HG02588 (cell line): ENCODE data around the gene SNED1.

ENCODE experiments used
- ATAC-seq: cut with Tn5 transposase; IDR thresholded peaks from one replicate; pipeline ENCODE4 v1.9.1; 2021; ENCODE audit warnings: mild to moderate bottlenecking, moderate library complexity; ENCODE audit not compliant: unreplicated experiment

Gene SNED1

DNA sequence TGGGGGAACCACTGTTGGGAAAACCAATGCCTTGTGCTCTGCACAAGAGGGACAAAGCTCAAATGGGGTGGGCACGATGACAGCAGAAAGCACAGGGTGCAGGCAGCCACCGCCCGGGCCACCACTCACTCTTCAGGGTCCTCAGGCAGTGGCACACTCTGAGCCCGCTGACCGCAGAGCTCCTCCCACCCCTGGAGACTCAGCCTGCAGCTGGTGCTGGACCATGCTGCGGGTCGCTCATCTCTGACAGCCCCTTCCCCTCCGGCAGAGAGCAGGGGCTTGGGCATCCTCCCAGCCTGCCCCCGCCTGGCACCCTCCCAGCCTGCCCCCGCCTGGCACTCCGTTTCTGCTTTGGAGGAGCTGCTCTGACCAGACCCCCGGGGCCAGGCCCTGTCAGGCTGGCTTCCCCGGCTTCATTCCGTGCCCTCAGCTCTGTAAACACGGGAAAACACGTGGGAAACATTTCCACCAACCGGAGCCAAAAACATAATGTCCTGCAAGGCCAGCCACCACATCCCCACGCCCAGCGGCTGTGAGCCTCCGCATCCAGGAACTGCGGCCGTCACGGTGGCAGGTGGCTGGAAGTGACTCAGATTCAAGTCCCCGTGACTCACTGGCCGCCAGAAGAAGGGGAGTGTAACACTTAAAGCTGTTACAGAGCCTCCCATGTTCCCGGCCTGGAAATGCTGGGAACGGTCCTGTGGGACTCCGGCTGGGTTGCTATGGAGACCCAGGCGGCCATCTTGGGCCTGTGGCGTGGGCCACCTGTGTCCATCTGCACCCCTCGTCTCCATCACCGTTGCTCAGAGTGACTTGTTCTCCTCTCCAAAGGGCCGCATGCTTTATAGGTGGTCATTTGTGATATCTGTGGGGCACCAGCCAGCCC lies 6.8 kb upstream of the SNED1 start:
- no peak for ATAC-seq

DNA sequence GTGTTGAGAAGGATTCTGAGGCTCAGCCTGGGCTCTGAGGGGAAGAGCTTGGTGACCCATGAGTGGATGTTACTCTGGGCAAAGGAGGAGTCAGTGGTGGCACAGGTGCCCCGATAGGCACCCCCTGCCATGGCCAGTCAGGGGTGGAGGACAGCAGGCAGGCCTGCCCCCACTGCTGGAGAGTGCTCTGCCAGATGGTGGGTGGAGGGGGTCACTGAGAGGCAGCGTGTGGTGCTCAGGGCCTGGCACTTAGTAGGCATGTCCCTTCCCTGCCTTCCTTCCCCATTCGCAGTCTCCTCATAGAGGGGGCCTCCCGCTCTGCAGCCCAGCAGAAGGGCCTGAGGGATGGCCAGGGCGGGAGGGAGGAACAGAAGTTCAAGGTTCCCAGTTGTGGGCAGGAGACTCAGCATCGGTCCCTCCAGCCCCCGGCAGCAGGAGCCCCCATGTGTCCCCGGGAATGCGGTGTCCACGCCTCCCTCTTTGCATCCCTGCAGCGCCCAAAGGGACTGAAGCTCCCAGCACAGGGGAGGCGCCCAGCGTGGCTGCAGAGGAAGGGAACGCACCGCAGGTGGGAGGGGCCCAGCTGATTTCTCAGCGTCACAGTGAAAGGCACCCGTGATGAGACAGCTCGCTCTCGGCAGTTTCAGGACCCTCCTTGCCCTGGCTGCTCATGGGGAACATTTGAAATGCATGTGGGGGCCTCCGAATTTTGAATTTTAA lies 5.7 kb upstream of the SNED1 start:
- no peak for ATAC-seq

DNA sequence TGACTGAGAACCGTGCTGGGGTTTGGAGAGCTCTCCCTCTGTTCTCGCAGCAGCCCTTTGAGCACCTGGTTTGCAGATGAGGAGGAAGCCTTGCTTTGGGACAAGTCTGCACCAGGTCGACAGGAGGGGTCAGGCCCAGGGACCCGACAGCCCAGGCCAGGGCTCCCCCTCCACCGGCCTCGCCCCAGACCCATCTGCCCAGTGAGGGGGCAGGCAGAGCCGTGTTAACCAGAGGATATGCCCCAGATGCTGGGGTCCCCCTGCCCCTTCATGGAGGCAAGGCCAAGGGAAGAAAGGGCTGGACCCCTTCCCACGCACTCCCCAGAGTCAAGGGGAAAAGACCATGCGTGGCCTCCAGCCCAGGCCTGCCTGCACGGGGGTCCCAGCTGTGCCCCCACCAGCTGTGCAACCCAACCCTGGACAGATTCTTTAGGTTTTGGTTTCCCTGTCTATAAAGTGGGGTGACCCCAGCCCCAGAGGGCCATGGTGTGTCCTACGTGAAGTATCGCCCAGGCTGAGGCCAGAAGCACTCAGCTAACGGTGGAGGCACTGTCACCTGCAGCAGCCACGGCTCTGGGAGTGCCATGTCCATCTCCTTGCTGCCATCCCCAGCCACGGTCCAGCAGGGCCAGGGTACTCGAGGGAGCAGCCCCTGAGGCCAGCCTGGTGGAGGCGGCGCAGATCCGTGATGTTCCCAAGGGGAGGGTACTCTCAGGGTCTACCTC lies 4.8 kb upstream of the SNED1 start:
- no peak for ATAC-seq

DNA sequence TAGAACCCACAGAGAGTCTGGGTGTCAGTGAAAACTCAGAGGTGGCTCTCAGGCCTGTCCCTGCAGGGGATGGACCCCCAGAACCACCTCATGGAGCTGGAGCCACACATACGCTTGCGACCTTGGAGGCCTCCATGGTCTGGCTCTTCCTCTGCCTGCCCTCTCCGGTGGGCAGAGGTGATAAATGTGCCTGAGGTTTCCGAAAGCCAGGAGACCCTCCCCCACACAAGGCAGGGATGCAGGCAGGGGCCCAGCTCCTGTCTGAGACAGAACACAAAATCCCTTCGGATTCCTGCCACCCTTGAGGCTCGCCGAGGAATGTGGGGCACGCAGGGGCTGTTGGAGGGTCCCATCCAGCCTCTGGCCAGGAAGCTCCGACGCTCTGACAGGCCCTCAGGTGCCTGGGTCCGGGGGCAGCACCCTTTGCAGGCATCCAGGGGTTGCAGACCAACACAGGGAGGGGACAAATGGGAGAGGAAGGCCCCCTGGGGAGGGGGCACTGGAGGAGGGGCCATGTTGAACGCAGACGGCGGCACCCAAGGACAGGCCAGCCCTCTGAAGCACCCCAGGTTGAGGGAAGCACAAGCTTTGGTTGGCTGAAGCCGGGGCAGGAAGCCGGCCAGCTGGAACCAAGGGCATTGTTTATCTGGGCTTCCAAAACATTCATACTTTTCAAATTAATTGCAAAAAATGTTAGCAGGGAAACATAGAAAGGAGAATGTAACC lies 4.1 kb upstream of the SNED1 start:
- no peak for ATAC-seq

DNA sequence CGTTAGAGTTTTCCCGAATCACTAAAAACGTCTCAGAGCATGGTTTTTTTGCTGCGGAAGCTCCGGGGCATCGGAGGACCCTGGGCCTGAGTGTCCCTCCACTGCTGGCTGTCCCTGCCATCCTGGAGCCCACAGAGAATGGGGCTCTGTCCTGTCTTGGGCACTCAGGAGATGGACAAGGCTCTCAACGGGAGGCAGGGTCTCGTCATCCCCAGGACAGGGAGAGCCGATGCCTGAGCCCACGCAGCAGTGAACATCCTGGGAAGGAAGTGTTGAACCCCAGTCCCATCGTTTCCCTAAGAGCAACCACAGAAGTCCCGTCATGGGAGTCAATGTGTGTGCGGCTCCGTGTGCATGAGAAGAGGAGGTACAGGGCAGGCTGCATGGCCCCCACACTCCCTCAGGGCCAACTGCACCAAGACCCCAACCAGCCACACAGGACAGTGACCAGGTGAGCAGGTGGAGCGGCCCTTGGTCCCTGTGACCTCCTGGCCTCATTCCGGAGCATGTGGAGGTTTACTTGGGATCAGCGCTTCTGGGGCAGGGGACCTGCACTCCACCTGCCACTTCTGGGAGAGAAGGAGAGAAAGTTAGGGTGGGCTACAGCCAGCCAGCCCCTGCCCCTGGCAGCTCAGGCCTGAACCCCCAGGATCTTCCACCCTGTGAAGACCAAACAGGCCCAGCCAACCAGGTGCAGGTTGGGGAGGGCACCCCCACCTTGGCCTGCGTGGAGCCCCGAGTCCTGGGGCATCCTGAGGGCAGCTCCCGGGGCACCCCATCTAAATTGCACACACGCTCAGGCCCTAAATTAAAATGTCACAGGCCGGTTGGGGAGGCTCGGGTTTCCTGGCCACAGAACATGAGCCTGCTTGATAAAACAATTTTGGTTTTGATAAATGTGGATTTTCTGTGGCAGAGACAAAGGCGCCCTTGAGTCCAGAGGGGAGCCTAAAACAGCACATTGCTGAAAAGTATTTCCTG lies 3.1 kb upstream of the SNED1 start:
- no peak for ATAC-seq

DNA sequence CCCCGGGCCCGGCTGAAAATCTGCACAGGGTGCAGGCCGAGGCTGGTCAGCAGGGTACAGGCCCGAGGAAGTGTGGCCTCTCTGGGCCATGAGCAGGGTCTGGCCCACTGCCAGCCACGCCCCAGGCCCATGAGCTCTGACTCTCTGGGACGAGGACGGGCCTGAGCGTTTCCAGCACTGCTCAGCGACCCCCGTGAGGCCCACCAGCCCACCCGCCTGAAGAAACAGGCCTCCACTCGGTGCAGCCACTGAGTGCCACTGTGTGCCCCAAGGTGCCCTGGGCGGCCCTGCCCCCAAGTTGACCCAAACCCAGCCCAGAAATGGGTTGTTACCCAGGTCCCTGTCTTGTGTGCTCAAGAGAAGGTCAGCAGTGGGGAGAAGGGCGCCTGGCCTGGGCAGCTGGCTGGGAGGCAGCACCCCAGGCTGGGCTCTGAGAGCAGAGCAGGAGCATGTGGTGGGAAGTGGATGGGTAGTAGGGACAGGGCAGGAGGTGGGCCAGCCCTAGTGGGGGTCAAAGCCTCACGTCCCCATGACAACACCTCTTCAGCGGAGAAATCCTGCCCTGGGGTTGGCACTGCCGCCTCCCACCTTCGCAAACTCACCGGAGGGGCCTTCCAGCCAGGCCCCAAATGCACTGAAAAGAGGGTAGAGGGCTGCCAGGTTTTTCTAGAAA lies 2.1 kb upstream of the SNED1 start:
- no peak for ATAC-seq

DNA sequence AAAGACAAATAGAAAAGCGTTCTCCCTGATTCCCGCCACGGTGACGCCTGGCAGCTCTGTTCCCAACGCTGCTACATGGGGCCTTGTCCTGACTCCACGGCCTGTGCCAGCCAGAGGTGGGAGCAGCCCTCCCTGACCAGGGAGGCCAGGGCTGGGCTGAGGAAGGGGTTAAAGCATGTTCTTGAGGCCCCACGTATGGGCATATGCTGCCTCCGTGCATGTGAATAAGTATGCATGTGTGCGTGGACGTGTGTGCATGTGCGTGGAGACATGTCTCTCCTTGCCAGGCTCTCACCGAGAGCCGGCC lies 1.6 kb upstream of the SNED1 start:
- no peak for ATAC-seq

DNA sequence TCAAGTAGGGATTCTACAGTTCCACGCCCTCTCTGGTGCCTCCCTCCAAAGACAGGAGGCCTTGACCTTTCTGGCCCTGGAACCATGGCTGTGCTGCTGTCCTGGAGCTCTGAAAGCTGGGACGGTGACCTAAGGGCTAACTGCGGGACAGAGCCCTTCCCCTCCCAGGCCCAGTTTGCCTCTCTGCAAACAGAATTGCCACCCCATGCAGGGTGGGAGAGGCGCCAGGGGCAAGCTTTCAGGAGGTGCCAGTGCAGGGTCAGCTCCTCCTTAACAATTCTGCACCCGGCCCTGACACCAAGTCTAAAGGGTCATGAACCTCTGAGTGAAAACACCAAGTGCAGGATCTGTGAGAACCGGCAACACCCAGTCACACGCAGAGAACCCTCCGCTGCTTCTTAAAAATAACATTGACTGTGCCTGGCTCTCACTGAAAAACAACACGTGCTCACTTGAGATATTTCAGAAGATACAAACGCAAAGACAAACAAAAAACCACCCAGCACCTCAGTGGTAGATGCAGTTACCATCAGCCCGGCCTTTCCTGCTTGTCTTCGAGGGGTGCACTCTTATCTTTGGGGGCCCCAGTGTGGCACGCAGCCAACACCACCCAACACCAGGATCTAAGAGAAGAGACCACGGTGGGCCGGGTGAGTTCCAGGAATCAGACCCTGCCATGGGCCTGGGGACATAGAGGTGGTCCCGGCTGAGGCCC lies 1.1 kb upstream of the SNED1 start:
- no peak for ATAC-seq

DNA sequence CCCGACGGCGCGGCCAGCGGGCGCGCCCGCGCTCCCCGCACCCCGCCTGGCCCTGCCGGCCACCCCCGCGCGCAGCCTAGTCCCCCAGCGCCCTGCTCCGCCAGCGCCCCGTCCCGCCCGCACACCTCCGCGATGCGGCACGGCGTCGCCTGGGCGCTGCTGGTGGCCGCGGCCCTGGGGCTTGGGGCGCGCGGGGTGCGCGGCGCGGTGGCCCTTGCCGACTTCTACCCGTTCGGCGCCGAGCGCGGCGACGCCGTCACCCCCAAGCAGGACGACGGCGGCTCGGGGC lies 232 bp downstream of the SNED1 start:
- ATAC-seq: no peak

DNA sequence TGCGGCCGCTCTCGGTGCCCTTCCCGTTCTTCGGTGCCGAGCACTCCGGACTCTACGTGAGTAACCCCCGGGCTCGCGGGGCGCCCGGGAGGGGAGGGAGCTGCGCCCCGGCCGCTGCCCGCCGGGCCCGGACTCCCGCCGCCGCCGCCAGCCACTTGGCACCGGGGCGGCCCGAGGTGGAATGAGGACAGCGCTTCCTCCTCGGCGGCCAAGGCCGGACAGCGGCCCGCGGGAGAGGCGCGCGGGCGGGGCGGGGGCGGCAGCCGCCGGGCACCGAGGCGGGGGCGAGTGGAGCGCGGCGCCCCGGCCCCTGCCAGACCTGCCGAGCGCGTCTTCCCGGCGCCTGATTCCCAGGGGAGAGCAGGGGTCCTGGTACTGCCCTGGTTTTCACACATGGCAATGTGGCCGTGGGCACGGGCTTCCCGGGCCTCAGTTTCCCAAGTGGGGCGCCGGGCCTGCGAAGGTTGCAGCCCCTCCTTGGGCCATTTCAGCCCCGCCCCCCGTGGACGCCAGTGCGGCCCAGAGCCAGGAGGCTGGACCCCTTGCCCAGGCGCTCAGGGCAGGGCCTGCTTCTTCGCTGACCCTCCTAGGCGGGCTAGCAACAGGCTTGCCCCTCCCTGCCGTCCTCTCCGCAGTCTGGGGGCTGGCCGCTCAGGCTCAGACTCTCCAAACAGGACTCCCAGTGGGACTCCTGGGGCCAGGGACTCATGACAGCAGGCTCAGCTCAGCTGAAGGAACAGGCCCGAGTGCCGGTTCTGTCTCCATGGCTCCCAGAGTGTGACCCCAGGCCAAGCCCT lies 775 bp downstream of the SNED1 start:
- ATAC-seq: no peak

DNA sequence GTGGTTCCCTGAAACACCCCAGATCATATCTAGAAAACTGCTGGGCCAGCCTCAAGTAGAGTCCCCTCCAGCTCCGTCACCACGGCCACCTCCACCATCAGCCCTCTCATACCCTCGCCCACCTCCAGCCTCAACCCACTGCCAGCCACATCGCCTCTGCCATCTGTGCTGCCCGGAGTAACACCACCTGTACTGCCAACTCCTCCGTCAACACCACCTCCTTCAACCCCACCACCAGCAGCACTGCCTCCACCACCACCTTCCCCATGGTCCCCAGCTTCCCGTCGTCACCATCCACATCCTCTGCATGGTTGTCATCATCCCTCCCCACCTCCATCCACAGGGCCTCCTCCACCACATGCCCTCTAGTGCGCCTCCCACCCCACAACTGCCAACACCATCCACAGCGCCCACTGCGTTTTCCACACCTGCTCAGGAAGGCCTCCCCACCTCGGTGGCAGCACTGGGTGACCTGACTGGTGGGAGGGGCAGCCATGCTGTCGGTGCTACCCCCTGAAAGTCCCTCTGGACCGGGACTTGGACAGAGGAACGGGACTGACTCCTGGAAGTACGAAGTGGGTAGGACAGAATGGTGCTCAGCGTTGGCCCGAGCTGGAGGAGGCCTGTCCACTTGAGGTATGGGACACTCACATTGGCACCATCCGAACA lies 1.6 kb downstream of the SNED1 start:
- ATAC-seq: no peak

DNA sequence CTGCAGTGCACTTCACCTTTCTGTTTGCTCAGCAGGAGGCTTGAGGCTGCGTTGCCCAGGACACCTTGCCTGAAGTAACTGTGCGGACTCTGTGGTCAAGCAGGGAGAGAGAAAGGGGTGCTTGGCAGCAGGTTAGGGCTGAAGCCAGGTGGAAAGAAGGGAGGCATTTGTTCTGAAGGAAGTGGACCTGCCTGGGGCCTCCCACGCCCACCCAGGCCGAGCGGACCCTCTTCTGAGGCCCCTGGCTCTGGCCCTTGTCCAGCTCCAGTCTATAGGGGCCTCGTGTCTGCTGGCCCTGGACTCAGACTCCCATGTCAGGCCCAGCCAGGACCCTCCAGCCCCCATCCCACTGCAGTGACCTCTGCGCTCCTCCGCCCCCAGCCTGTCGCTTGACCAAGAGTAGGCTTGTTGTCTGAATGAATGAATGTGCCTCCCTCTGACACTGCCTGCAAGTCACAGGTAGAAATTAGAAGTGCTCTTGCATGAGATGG lies 2.5 kb downstream of the SNED1 start:
- ATAC-seq: no peak

DNA sequence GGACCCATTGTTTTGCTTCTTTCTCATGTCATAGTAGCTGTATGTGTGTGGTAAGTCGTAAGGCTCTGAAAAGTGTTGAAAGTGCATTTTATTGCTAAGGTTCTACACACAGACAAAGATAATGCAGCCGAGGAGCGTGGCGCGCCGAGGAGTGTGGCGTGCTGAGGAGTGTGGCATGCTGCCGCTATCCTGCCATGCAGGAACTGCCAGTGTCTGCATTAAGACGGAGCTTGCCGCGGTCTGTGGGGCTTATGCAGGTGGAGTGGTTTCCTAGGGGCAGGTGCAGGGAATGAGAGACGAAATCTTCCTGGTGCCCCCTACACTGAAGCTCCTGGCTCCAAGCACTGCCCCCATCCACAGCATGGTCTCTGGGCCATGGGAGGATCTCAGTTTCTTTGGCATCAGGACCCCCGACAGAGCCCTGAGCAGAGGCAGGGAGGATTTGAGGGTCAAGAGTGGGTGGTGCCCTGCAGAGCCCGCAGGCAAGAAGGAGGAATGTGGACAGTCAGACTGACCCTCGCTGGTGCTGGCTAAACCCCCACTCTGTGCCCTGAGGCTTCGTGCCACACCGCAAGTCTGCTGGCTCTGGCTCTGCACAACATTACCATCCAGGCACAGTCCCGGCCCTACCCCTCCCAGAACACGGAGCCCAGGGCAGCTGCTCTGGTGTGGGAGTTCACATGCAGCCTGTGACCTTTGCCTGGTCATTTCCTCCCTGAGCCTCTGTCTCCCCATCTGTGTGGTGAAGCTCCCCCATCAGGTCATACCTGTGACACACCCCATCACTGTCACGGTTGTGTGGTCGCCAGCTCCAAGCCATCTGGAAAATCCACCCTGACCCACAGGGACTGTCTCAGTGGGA lies 3.2 kb downstream of the SNED1 start:
- no peak for ATAC-seq

DNA sequence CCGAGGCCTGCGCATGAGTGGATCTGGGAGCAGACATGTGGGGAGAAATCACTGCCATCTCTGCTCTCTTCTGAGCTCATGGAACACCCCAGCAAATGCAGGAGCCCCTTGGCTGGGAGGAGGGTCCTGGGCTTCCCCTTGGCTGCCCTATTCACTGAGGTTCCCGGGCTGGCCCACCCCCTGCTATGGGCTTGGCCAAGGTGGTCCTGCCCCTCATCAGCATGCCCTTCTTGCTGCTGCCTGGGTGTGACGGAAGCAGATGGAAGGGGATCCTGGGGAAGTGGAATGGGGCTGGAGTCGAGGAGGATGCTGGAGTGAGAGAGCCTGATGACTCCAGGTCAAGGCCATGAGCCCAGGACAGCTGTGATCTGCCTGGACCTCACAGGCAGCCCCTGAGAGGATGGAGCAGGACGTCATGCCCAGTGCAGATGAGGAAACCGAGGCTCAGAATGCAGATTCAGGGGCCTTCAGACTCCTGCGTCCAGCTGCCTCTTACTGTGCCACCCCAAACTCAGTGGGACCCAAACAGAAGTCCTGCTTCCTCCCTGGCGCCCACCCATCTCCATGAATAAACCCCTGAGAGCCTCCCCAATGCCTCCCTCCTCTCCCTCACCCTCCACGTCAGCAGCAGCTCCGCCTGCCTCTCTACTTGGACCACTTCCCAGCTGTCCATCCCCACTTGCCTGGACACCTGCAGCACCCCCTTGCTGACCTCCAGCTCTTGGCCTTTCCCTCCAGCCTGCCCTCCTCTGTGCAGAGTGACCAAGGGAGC lies 4.0 kb downstream of the SNED1 start:
- no peak for ATAC-seq

DNA sequence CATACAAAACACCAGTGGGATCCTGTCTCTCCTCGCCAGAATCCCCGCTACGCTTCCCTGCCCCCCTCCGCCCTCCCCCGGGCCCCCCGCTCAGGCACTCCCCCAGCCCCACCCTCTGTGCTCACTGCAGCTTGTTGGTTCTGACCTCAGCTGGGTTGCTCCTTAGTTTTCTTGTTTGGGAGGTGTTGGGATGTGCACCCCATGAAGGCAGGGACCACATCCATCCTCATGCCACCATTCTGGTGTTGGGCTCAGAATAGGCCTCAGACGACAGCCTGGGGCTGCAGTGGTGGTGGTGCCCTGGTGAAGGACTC lies 4.6 kb downstream of the SNED1 start:
- no peak for ATAC-seq

DNA sequence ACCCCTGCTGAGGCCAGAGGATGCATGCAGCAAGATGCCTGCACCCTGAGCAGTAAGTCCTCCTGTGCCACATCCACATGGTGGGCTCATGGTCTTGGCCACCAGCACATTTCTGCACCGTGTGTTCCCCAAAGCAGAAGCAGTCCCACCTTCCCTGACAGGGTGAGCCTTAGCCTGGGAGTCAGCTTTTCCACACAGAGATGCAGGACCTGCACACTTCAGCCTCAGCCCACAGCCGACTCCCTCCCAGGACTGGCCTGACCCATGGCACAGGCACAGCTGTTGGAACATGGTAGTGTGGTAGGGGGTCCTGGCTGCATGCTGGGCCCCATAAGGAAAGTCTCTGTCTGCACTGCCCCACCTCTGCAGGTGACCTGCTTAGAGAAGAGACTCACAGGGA lies 5.0 kb downstream of the SNED1 start:
- no peak for ATAC-seq
